GM12872 (cell line): ENCODE measurements around the gene PPM1K.

Source experiments
- TF ChIP-seq, protein P1 (sequence below): IDR thresholded peaks from 3 replicates; pipeline ENCODE4 v1.5.1; 2011; ENCODE audit warnings: low read depth, mild to moderate bottlenecking, low read length, moderate library complexity; ENCODE audit not compliant: insufficient read depth

PPM1K gene

DNA sequence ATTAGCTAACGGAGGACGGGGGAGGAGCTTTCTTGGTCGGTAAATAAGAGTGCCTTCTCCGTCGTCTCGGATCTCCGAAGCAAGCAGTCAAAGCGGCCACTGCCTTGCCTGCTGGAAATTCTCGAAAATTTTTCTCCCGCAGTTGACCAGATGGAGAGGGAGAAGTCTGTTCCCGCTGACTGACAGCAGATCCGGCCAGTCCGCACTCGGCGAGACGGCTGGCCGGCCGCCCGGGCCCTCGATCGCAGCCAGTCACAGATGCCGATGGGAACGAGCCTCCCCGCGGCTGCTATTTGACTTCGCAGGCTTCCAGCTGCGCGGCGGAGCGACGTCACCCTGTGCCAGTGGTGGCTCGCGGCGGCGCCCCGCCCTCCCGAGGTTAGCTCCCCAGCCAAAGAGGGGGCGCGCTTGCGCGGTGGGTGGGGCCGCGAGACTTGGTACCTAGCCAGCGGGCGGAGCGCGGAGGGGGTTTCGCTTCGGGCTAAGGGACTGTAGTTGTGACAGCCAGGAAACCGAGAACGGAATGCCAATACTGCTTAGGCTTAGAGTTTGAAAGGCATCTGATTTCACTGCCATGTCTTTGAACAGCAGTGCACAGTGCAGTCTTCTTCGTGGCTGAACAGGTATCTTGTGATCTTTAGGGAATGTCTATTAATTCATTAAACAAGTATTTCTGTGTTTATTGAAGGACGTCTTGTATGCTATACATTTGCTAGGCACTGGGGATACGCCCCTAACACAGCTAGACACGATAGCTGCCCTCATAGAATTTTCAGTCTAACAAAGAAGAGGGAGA lies at the start of gene PPM1K:
TSS of gene PPM1K (minus strand) at position 123 of the 796 bp plus-strand sequence. CDS start 5,978 bp downstream, outside the sequence.
- TF ChIP-seq, protein P1, sequence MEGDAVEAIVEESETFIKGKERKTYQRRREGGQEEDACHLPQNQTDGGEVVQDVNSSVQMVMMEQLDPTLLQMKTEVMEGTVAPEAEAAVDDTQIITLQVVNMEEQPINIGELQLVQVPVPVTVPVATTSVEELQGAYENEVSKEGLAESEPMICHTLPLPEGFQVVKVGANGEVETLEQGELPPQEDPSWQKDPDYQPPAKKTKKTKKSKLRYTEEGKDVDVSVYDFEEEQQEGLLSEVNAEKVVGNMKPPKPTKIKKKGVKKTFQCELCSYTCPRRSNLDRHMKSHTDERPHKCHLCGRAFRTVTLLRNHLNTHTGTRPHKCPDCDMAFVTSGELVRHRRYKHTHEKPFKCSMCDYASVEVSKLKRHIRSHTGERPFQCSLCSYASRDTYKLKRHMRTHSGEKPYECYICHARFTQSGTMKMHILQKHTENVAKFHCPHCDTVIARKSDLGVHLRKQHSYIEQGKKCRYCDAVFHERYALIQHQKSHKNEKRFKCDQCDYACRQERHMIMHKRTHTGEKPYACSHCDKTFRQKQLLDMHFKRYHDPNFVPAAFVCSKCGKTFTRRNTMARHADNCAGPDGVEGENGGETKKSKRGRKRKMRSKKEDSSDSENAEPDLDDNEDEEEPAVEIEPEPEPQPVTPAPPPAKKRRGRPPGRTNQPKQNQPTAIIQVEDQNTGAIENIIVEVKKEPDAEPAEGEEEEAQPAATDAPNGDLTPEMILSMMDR = no peak

DNA sequence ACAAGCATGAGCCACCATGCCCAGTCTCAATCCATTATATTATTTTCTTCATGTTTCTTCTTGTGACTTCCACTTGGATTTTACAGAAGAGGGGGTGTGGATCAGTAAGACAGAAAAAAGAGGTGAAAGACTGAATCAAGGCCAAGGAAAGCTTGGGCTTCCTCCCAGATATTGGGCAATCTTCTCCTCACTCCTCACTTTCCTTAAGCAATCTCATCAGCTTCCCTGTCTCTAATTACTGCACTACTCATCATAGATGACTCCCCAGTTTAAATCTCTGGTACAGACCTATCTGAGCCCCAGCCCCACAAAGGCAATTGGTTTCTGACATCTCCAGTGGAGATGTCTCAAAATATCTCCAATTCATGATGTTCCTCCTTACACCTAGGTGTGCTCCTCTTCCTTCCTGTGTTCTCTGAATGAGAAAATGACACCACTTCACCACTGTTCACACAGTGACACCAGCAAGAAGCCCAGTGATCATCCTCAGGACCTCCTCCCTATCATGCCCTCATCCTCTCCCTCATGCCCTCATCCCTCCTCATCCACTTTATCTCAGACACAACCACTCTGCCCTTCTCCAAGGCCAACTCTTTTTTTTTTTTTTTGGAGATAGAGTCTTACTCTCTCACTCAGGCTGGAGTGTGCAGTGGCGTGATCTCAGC lies 49.5 kb upstream of the PPM1K start:
- TF ChIP-seq, protein P1 = no peak

DNA sequence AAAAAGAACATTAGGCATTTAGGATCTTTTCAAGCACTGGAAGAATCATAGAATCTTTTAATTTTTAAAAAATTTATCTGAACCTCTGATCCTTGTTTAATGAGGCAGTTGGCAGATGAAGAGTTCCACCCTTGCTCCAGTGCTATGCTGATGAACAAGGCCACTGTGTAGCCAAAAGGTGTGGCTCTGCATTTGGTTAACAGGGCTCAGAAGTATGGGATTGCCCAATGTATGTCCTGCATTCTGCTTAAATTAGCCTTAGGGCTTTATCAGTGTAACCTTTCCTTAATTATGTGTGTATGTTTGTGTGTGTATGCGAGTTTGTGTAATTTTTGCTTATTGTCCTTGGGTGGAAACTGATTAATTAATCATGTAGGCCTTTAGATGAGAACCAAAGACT lies 43.3 kb upstream of the PPM1K start:
- TF ChIP-seq, protein P1 = no peak

GRCh38 chr4:88320780-88321373 lies 36.5 kb upstream of the PPM1K start:
- TF ChIP-seq, protein P1 = no peak

DNA sequence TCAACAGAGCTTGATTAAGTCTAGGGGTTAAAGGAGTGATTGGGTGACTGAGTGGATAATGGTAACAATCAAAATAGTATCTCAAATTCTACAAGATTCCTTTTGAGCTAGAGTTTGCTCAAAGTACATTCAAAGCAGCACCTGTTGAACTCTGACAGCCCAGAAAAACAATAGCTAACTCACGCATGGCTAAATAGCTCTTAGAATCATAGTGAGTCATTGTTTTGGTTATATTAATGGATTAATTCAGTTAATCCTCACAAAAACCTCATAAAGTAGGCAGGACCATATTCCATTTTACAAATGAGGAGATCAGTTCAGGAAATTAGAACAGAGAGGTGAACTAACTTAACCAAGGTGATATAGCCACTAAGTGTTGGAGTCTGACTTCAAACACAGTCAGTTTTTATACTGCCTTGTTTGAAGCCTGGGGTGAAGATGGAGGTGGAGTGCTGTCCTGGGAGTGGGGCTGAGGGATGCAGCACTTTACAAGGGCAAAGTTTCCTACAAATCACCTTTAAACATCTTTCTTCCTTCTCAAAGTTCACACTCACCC lies 35.9 kb upstream of the PPM1K start:
- TF ChIP-seq, protein P1 = no peak

- TF ChIP-seq, protein P1 = no peak
Observed at GRCh38 chr4:88318751-88319350, 34.5 kb upstream of the PPM1K start.
